Transverse colon (tissue), 3 donors: ENCODE measurements around the gene QSOX2.

Source experiments
- POLR2A ChIP-seq: fragments of 450-650 bp; IDR thresholded peaks from one replicate; pipeline ENCODE4 v1.6.1; 2016; ENCODE audit warnings: antibody characterized with exemption, mild to moderate bottlenecking, moderate library complexity
- TF ChIP-seq, protein P1 (sequence below), 5 experiments: fragments of 200-600 bp in 3 of 5; fragments of 450-650 bp in 2 of 5; sonication (generic) in 3 of 5; IDR thresholded peaks; 1 replicate in 2 of 5; 2 replicates in 3 of 5; pipeline ENCODE4 v1.5.1; 2016 to 2017; ENCODE audit warnings: antibody characterized with exemption in 5 of 5, inconsistent platforms in 3 of 5, mild to moderate bottlenecking in 2 of 5, moderate library complexity in 1 of 5

DNA sequence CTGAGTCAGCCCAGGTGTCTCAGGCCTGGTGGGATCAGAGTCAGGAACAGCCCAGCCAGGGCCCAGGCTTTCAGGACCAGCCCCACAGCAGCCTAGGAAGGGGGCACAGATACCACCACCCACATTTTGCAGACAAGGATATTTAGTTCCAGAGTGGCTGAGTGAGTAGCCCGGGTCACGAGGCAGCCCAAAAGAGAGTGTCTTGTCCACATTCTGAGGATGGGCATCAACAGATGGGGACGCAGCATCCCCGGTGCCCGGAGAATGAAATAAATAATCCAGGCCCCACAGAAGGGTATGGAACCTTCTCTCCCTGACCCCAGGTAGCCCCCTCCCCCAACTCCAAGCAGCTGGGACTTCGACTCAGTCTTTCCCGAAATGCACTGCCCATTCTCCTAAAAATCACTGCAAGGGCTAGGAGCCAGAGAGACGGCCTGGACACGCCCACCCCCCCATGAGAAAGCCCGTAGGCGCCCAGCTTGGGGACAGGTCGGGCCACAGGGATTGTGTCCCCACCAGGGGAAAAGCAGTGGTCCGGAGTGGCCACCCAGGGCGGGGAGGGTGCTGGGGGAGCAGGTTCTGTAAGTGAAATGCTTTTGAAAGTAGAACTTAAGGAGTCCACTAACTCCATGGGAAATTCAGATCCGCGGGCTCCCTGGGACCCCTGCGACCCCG lies 47.5 kb downstream of the QSOX2 start:
- TF ChIP-seq POLR2A = no peak
- TF ChIP-seq, protein P1, sequence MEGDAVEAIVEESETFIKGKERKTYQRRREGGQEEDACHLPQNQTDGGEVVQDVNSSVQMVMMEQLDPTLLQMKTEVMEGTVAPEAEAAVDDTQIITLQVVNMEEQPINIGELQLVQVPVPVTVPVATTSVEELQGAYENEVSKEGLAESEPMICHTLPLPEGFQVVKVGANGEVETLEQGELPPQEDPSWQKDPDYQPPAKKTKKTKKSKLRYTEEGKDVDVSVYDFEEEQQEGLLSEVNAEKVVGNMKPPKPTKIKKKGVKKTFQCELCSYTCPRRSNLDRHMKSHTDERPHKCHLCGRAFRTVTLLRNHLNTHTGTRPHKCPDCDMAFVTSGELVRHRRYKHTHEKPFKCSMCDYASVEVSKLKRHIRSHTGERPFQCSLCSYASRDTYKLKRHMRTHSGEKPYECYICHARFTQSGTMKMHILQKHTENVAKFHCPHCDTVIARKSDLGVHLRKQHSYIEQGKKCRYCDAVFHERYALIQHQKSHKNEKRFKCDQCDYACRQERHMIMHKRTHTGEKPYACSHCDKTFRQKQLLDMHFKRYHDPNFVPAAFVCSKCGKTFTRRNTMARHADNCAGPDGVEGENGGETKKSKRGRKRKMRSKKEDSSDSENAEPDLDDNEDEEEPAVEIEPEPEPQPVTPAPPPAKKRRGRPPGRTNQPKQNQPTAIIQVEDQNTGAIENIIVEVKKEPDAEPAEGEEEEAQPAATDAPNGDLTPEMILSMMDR (IDR thresholded peaks at IDR 0.05) = no peak
